Measurements from ENCODE around the gene MCM7. TPM values are rescaled to one million over a fixed set of nuclear protein-coding genes. Genes with fewer than 3 reads are reported as not detected.

The MCM7 gene
- total and polyA plus RNA-seq, 2 of the 13 experiments (the other 11 are each of a cell fraction or from before 2014, with no cell fraction given): 84.5 to 214 TPM

DNA sequence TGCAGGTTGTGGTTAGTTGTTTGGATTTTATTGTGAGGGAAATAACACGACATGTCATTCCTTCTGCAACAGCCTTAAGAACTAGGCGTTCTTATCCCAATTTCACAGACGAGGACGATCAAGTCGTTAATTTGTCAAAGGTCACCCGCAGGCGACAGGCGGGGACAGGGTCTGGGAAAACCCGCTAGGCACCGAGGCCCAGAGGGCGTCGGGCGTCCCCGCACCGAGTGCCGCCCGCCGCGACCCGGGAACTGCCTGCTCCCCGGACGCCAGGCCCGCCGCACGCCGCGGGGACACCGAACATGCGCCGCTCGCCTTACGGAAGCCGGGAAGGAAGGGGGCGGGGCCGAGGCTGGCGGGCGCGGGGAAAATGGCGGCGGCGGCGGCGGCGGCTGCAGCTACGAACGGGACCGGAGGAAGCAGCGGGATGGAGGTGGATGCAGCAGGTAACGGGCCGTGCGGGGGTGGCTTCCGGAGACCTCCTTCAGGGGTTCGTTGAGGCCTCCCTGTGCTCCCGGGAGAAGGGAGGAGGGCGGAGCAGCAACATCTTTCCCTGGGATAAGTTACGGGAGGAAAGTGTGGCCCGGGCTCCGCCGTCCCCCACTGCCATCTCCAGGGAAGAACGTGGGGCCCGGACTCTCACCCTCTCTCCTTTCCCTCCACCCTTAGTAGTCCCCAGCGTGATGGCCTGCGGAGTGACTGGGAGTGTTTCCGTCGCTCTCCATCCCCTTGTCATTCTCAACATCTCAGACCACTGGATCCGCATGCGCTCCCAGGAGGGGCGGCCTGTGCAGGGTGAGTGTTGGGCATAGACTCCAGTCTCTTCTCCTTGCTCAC is 12.4 kb downstream of the MCM7 start, which contains the start of gene COPS6 (continued):
- TF ChIP-seq ZNF547 (CRISPR knock-in tag; IDR thresholded peaks at IDR 0.05): peak; percentile 98
- no peak for TF ChIP-seq USF2 (IDR thresholded peaks at IDR 0.05; ENCODE audit: low read depth, low read length)
- TF ChIP-seq USF2 (CRISPR knock-in tag; IDR thresholded peaks at IDR 0.05; ENCODE audit: borderline replicate concordance): peak; percentile 8; the same call in 1 of the 2 replicates
- no peak for TF ChIP-seq MAZ (IDR thresholded peaks at IDR 0.05; ENCODE audit: borderline replicate concordance, low read depth, low read length)
- peak; percentile 81 for TF ChIP-seq MAZ (CRISPR knock-in tag; IDR thresholded peaks at IDR 0.05; ENCODE audit: low read depth)
- TF ChIP-seq ZNF329 (CRISPR knock-in tag; IDR thresholded peaks at IDR 0.05; ENCODE audit: low read depth): peak; percentile 74; the same call in 1 of the 2 replicates
- TF ChIP-seq NR2F1 (CRISPR knock-in tag; IDR thresholded peaks at IDR 0.05): no peak; a peak in 1 of 4 replicates
- no peak for TF ChIP-seq SRSF4 (IDR thresholded peaks at IDR 0.05; ENCODE audit: low read depth, low read length, poor library complexity, severe bottlenecking)
- TF ChIP-seq, protein P1, sequence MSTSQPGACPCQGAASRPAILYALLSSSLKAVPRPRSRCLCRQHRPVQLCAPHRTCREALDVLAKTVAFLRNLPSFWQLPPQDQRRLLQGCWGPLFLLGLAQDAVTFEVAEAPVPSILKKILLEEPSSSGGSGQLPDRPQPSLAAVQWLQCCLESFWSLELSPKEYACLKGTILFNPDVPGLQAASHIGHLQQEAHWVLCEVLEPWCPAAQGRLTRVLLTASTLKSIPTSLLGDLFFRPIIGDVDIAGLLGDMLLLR (CRISPR knock-in tag; IDR thresholded peaks at IDR 0.05): peak; percentile 88
- TF ChIP-seq ZNF235 (CRISPR knock-in tag; IDR thresholded peaks at IDR 0.05; ENCODE audit: borderline replicate concordance): peak; percentile 86; the same call in 1 of the 2 replicates
- no peak for TF ChIP-seq ZNF850 (CRISPR knock-in tag; conservative IDR thresholded peaks at IDR 0.05)
- peak; percentile 91 for TF ChIP-seq ZNF563 (CRISPR knock-in tag; IDR thresholded peaks at IDR 0.05)
- TF ChIP-seq STAG1 (CRISPR knock-in tag; IDR thresholded peaks at IDR 0.05): no peak
- TF ChIP-seq PHF20 (CRISPR knock-in tag; IDR thresholded peaks at IDR 0.05): peak; percentile 92
- TF ChIP-seq KLF12 (CRISPR knock-in tag; IDR thresholded peaks at IDR 0.05; ENCODE audit: borderline replicate concordance): no peak
- no peak for TF ChIP-seq ARID3A (IDR thresholded peaks at IDR 0.05; ENCODE audit: low read depth, low read length)
- TF ChIP-seq NFE2L2 (IDR thresholded peaks at IDR 0.05; ENCODE audit: low read length): no peak
- peak; percentile 69 for TF ChIP-seq ZNF253 (CRISPR knock-in tag; IDR thresholded peaks at IDR 0.05; ENCODE audit: borderline replicate concordance)
- TF ChIP-seq, protein P2, sequence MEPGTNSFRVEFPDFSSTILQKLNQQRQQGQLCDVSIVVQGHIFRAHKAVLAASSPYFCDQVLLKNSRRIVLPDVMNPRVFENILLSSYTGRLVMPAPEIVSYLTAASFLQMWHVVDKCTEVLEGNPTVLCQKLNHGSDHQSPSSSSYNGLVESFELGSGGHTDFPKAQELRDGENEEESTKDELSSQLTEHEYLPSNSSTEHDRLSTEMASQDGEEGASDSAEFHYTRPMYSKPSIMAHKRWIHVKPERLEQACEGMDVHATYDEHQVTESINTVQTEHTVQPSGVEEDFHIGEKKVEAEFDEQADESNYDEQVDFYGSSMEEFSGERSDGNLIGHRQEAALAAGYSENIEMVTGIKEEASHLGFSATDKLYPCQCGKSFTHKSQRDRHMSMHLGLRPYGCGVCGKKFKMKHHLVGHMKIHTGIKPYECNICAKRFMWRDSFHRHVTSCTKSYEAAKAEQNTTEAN (CRISPR knock-in tag; conservative IDR thresholded peaks at IDR 0.05): peak; percentile 95
- TF ChIP-seq, protein P3, sequence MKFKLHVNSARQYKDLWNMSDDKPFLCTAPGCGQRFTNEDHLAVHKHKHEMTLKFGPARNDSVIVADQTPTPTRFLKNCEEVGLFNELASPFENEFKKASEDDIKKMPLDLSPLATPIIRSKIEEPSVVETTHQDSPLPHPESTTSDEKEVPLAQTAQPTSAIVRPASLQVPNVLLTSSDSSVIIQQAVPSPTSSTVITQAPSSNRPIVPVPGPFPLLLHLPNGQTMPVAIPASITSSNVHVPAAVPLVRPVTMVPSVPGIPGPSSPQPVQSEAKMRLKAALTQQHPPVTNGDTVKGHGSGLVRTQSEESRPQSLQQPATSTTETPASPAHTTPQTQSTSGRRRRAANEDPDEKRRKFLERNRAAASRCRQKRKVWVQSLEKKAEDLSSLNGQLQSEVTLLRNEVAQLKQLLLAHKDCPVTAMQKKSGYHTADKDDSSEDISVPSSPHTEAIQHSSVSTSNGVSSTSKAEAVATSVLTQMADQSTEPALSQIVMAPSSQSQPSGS (CRISPR knock-in tag; IDR thresholded peaks at IDR 0.05): peak; percentile 53; the same call in 1 of the 2 replicates
- peak; percentile 41; the same call in 1 of the 2 replicates for TF ChIP-seq ZNF775 (CRISPR knock-in tag; IDR thresholded peaks at IDR 0.05; ENCODE audit: borderline replicate concordance)
- no peak for TF ChIP-seq ADNP (CRISPR knock-in tag; IDR thresholded peaks at IDR 0.05)

All from HepG2 (cell line).